ENCODE measurements around the gene RPS23. TPM values are rescaled to one million over a fixed set of nuclear protein-coding genes. Genes with fewer than 3 reads are reported as not detected.
A peak's percentile ranks its signal among the peaks of the same experiment; 100 is the strongest.

The RPS23 gene
- total RNA-seq, result 2,105 to 2,236 TPM (median 2,214 TPM) in 3 replicates

DNA sequence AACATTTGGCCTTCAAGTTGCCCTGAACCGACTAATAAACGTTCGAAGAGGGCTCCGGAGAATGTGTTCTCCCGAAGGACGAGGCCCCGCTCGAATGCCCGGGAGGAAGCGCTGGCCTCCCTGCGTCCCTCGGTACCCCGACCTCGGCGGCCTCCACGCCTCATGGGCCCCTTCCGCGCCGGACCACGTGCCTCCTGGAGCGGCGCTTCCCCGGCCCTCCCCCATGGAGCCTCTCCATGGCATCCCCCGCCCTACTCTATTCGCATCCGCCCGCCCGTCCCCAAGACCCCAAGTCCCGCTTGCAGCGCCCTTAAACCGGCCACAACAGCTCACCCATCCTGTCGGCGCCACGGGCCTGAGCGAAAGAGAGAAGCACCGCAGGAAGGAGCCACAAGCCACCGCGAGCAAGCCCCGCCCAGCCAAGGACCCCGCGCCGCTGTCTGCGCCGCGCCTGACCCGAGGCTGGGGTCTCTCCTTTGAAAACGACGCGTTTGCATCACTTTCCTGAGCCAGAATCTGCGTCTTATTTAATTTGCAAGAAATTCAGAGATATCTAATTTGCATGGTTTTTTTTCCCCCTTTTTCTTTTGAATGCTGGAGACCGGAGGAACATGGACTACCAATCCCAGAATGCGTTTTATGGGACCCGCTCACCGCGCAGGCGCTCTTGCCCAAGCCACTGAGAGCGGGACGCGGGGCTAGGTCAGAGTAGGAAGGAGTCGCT is at the start of gene RPS23:
Gene RPS23, minus strand, starts transcription at position 368 of the 724 bp plus-strand sequence. Its CDS starts 31 bp downstream, at position 337.
- peak; percentile 62 to 84 for DNase-seq (ENCODE audit: low spot score in 2 of 2, unreplicated experiment in 2 of 2)
- Mint-ChIP-seq H3K36me3 (peaks cover 25% of the 10 kb centered on the region), H3K27me3 (ENCODE audit: low read depth) (no peaks in the 10 kb centered on the region), H3K27ac (peak within 1 kb of the TSS; percentile 98), H3K4me1 (peaks cover 21% of the 10 kb centered on the region), H3K4me3 (peak within 1 kb of the TSS; percentile 82), H3K9me3 (no peaks in the 10 kb centered on the region)
- TF ChIP-seq, protein P1, sequence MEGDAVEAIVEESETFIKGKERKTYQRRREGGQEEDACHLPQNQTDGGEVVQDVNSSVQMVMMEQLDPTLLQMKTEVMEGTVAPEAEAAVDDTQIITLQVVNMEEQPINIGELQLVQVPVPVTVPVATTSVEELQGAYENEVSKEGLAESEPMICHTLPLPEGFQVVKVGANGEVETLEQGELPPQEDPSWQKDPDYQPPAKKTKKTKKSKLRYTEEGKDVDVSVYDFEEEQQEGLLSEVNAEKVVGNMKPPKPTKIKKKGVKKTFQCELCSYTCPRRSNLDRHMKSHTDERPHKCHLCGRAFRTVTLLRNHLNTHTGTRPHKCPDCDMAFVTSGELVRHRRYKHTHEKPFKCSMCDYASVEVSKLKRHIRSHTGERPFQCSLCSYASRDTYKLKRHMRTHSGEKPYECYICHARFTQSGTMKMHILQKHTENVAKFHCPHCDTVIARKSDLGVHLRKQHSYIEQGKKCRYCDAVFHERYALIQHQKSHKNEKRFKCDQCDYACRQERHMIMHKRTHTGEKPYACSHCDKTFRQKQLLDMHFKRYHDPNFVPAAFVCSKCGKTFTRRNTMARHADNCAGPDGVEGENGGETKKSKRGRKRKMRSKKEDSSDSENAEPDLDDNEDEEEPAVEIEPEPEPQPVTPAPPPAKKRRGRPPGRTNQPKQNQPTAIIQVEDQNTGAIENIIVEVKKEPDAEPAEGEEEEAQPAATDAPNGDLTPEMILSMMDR (IDR thresholded peaks at IDR 0.05; ENCODE audit: unreplicated experiment), result no peak

DNA sequence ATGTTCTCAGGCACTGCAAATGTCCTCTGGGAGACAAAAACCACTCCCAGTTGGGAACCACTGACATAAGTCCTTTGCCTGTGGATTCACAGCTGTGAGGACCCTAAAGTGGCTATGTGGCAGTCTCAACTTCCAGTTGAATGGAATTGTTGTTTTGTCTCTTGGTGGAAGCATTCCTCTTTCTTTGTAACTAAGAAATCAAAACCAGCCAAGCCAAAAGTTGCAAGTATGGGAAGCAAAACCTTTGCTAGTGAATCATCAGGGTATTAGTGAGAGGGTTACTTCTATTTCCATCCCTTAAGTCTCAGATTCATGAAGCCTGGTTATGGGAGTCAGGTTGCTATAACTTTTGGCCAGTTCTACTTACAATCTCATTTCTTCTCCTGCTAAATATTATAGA is 49.8 kb upstream of the RPS23 start:
- Mint-ChIP-seq H3K27me3 (ENCODE audit: low read depth) (peaks cover 4% of the 10 kb centered on the region), H3K9me3 (peaks cover 34% of the 10 kb centered on the region), H3K27ac (no peak overlapping the region), H3K4me1 (peaks cover 2% of the 10 kb centered on the region), H3K4me3 (no peak overlapping the region), H3K36me3 (no peaks in the 10 kb centered on the region)
- DNase-seq (ENCODE audit: low spot score in 2 of 2, unreplicated experiment in 2 of 2), result no peak
- TF ChIP-seq, protein P1 (IDR thresholded peaks at IDR 0.05; ENCODE audit: unreplicated experiment), result no peak

DNA sequence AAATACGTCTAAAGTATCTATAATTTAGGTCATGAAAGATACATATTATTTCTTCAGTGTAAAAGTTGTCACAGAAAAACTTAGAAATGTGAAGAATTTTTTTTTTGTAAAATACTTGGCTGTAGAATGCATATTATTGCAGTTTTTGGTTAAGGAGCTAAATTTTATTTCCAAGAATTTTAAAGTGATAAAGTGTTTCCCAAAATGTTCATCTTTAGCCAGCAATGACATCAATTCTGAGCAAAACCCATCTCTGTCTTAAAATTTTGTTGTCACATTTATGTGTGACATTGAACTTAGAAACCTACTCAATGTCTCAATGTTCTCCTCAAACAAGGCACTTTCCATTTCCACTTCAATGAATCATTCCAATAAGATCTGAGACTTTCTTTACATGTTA is 47.8 kb upstream of the RPS23 start:
- Mint-ChIP-seq H3K9me3 (peaks cover 39% of the 10 kb centered on the region), H3K27me3 (ENCODE audit: low read depth) (peaks cover 7% of the 10 kb centered on the region), H3K4me1 (no peaks in the 10 kb centered on the region), H3K4me3 (no peak overlapping the region), H3K27ac (no peak overlapping the region), H3K36me3 (no peaks in the 10 kb centered on the region)
- DNase-seq (ENCODE audit: low spot score in 2 of 2, unreplicated experiment in 2 of 2), result no peak
- TF ChIP-seq, protein P1 (IDR thresholded peaks at IDR 0.05; ENCODE audit: unreplicated experiment), result no peak

DNA sequence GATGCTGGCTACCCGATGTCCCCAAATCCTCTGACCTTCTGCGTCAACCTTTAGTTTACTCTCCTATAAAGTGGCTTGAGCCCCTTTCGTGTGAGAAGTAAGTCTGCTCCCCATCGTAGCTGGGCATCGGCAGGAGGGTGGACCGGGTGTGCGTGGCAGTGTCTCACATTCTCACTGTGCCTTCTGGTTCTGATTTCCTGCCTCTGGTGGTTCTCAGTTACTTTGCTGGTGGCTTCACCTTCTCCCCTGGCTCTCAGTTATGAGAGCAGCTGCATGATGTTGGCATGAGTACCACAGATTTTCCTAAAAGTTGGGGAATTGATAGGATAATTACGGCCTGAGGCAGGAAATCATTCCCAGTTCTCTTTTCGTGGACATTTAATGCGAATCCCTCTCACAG is 47.0 kb upstream of the RPS23 start:
- Mint-ChIP-seq H3K36me3 (no peaks in the 10 kb centered on the region), H3K4me3 (no peak overlapping the region), H3K27ac (no peak overlapping the region), H3K9me3 (peaks cover 36% of the 10 kb centered on the region), H3K4me1 (no peaks in the 10 kb centered on the region), H3K27me3 (ENCODE audit: low read depth) (peaks cover 7% of the 10 kb centered on the region)
- DNase-seq (ENCODE audit: low spot score in 2 of 2, unreplicated experiment in 2 of 2), result no peak
- TF ChIP-seq, protein P1 (IDR thresholded peaks at IDR 0.05; ENCODE audit: unreplicated experiment), result no peak

DNA sequence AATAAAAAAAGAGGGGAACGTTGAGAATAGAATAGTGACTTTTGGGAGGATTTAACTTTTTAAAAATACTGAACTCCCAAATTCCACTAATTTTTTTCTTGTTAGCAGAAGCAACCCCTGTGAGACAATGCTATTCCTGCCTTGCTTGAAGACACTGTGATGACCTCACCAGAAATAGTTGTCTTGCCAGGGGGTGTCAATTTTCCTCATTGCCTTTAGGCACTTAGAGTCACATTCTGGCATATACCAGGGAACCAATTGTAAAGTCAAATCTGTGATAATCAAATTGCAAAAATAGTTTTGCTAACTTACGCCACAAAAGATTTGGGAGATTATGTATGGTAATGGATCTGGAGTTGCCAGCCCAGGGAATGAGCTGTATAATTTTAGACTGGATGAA is 42.8 kb upstream of the RPS23 start:
- H3K9me3 Mint-ChIP-seq, result peaks cover 12% of the 10 kb centered on the region
- peaks cover 7% of the 10 kb centered on the region for H3K27me3 Mint-ChIP-seq (ENCODE audit: low read depth)
- no peak overlapping the region for H3K4me3 Mint-ChIP-seq
- H3K4me1 Mint-ChIP-seq, result no peaks in the 10 kb centered on the region
- no peak for DNase-seq (ENCODE audit: low spot score in 2 of 2, unreplicated experiment in 2 of 2)
- H3K27ac Mint-ChIP-seq, result no peak overlapping the region
- H3K36me3 Mint-ChIP-seq, result no peaks in the 10 kb centered on the region
- TF ChIP-seq, protein P1 (IDR thresholded peaks at IDR 0.05; ENCODE audit: unreplicated experiment), result no peak
